Lower leg skin (tissue), 3 donors: ENCODE data around the gene GCNT2.

ENCODE experiments used
- CTCF ChIP-seq, 3 donors: fragments of 450-650 bp; IDR thresholded peaks; one replicate each; pipeline ENCODE4 v1.5.1; 2016; ENCODE audit warnings: antibody characterized with exemption in 3 of 3, mild to moderate bottlenecking in 3 of 3, moderate library complexity in 2 of 3
- POLR2A ChIP-seq, 2 donors: fragments of 450-650 bp; IDR thresholded peaks; one replicate each; pipeline ENCODE4 v1.6.1; 2016 to 2017; ENCODE audit warnings: antibody characterized with exemption in 2 of 2, mild to moderate bottlenecking in 1 of 2, moderate library complexity in 1 of 2

GRCh38 chr6:10643201-10643651 lies 122.1 kb downstream of the GCNT2 start:
- TF ChIP-seq CTCF (IDR thresholded peaks at IDR 0.05) (no peak), POLR2A (IDR thresholded peaks at IDR 0.05) (no peak)
